RWPE1 (cell line): Measurements from ENCODE around the gene HCN4.
A peak's percentile ranks its signal among the peaks of the same experiment; 100 is the strongest.

Source experiments
- CTCF ChIA-PET: fragments of 350-600 bp; sonication (Branson Sonifier 250); formaldehyde crosslinking; extraction: SDS; loops from one replicate; lab custom pipeline; 2021; lab: Yijun Ruan, JAX
- POLR2A ChIA-PET: fragments of 400-600 bp; formaldehyde crosslinking; extraction: SDS; loops from one replicate; lab custom pipeline; 2020; ENCODE audit warnings: antibody characterized with exemption; ENCODE audit not compliant: low non-redundant PET; lab: Yijun Ruan, JAX
- DNase-seq: peaks from one replicate; pipeline ENCODE4 v3.0.0; 2012; ENCODE audit warnings: low spot score
- H3K27ac ChIP-seq: fragments of 450-650 bp; 2 replicates; pipeline ENCODE4 v1.5.1; 2017
- CTCF ChIP-seq: fragments of 450-650 bp; conservative IDR thresholded peaks from 2 replicates; pipeline ENCODE4 v1.5.1; 2017; ENCODE audit warnings: low read depth, mild to moderate bottlenecking

HCN4 gene

GRCh38 chr15:73353734-73354133 lies 15.0 kb downstream of the HCN4 start:
- no peak for TF ChIP-seq CTCF
- no peak overlapping the region for H3K27ac ChIP-seq
- ChIA-PET POLR2A (interaction anchor here (0.6 kb wide), 1 partner anchor 241 kb away, joined by 14 read pairs; no protein-coding TSS in a partner anchor), CTCF (no interaction called here)
- DNase-seq: no peak

- DNase-seq: no peak
These were observed 16.7 kb downstream of the HCN4 start for GRCh38 chr15:73352082-73352481.

GRCh38 chr15:73349191-73349590 lies 19.6 kb downstream of the HCN4 start:
- POLR2A ChIA-PET: no interaction called here
- no peak for TF ChIP-seq CTCF
- H3K27ac ChIP-seq: no peak overlapping the region
- no peak for DNase-seq
- CTCF ChIA-PET: interaction anchor here (0.6 kb wide), 1 partner anchor 11 kb away, joined by 3 read pairs; no protein-coding TSS in a partner anchor

More at GRCh38 chr15:73352082-73352481, 16.7 kb downstream of the HCN4 start:
- no peak overlapping the region for H3K27ac ChIP-seq
- POLR2A ChIA-PET: no interaction called here
- CTCF ChIA-PET: no interaction called here
- TF ChIP-seq CTCF: no peak

GRCh38 chr15:73346735-73347312 lies 21.9 kb downstream of the HCN4 start:
- CTCF ChIA-PET: interaction anchor here (0.7 kb wide), 1 partner anchor 9 kb away, joined by 4 read pairs; no protein-coding TSS in a partner anchor
- H3K27ac ChIP-seq: no peak overlapping the region
- TF ChIP-seq CTCF: no peak
- POLR2A ChIA-PET: no interaction called here
- peak; percentile 73 for DNase-seq

- no peak for TF ChIP-seq CTCF
- POLR2A ChIA-PET: no interaction called here
- no peak overlapping the region for H3K27ac ChIP-seq
- CTCF ChIA-PET: no interaction called here
- DNase-seq: no peak
These were observed 23.1 kb downstream of the HCN4 start for GRCh38 chr15:73345658-73346057.

GRCh38 chr15:73344056-73344455 lies 24.7 kb downstream of the HCN4 start:
- ChIA-PET CTCF (no interaction called here), POLR2A (no interaction called here)
- no peak for DNase-seq
- TF ChIP-seq CTCF: no peak
- H3K27ac ChIP-seq: no peak overlapping the region
